OCI-LY7 (cell line): Measurements from ENCODE around the gene CNDP1.

Experiments
- CTCF ChIP-seq: fragments of 200-600 bp; sonication (generic); conservative IDR thresholded peaks from 2 replicates; pipeline ENCODE4 v1.5.1; 2014; ENCODE audit warnings: mild to moderate bottlenecking, antibody characterized with exemption, low read length, moderate library complexity, mixed read lengths
- EZH2phosphoT487 ChIP-seq: fragments of 200-600 bp; sonication (generic); IDR thresholded peaks from 2 replicates; pipeline ENCODE4 v1.6.1; 2018; ENCODE audit warnings: low read depth, borderline replicate concordance, mild to moderate bottlenecking, mixed run types, antibody characterized with exemption, low read length, moderate library complexity, mixed read lengths

- no peak for TF ChIP-seq CTCF
- TF ChIP-seq EZH2phosphoT487: no peak
These were observed 13.6 kb downstream of the CNDP1 start for GRCh38 chr18:74547860-74548259.
